Spinal cord (tissue), 4 donors: ENCODE data around the gene GABPA. TPM values are rescaled to one million over a fixed set of nuclear protein-coding genes. Genes with fewer than 3 reads are reported as not detected.

Source experiments
- polyA plus RNA-seq, 2 donors: library from polyadenylated mRNA; unstranded; fragments of 120-200 nt; gene quantifications; one replicate each; pipeline ENCODE4 v1.2.1, GENCODE V29; 2013; ENCODE audit not compliant: insufficient read length in 2 of 2
- total RNA-seq, 2 donors: library from RNA; depleted of rRNA in 1 of 2; stranded (reverse); fragments of 120-200 nt in 1 of 2; fragments of >200 nt in 1 of 2; gene quantifications; one replicate each; pipeline versions ENCODE4 v1.2.3 to v1.2.4, GENCODE V29; 2013 to 2014

Gene GABPA
- total and polyA plus RNA-seq, 4 donors = 23.9 to 53.7 (median 30.6) TPM

Other genes with a start within 250 kb of the GABPA start
- gene MRPL39, start 127.5 kb upstream of the GABPA start, total RNA-seq = 10 to 100 TPM; 29.2 to 47.6 TPM
- gene MRPL39, start 127.5 kb upstream of the GABPA start, polyA plus RNA-seq = 10 to 100 TPM; 27.7 to 29.6 TPM
- gene JAM2, start 95.7 kb upstream of the GABPA start, total RNA-seq = 100 to 1,000 TPM in 1 of 2 donors, 10 to 100 TPM in 1; 77.4 to 104 TPM
- gene JAM2, start 95.7 kb upstream of the GABPA start, polyA plus RNA-seq = 10 to 100 TPM; 90.7 to 98.3 TPM
- 100 to 1,000 TPM; 100 to 129 TPM for gene ATP5PF, start 68 bp upstream of the GABPA start, total RNA-seq
- 100 to 1,000 TPM; 232 to 244 TPM for gene ATP5PF, start 68 bp upstream of the GABPA start, polyA plus RNA-seq